OCI-LY1 (cell line): ENCODE data around the gene KCNJ12.

Source experiments
- EZH2 ChIP-seq: fragments of 200-600 bp; sonication (generic), shearing (Covaris generic); IDR thresholded peaks from 2 replicates; pipeline ENCODE4 v1.8.0; 2017; ENCODE audit warnings: borderline replicate concordance, mixed run types, mild to moderate bottlenecking, antibody characterized with exemption, low read length, moderate library complexity, mixed read lengths
- TF ChIP-seq, protein P1 (sequence below): fragments of 200-600 bp; sonication (generic), shearing (Covaris generic); IDR thresholded peaks from 2 replicates; pipeline ENCODE4 v1.5.1; 2017; ENCODE audit warnings: mild to moderate bottlenecking, antibody characterized with exemption, low read length, moderate library complexity, mixed read lengths

DNA sequence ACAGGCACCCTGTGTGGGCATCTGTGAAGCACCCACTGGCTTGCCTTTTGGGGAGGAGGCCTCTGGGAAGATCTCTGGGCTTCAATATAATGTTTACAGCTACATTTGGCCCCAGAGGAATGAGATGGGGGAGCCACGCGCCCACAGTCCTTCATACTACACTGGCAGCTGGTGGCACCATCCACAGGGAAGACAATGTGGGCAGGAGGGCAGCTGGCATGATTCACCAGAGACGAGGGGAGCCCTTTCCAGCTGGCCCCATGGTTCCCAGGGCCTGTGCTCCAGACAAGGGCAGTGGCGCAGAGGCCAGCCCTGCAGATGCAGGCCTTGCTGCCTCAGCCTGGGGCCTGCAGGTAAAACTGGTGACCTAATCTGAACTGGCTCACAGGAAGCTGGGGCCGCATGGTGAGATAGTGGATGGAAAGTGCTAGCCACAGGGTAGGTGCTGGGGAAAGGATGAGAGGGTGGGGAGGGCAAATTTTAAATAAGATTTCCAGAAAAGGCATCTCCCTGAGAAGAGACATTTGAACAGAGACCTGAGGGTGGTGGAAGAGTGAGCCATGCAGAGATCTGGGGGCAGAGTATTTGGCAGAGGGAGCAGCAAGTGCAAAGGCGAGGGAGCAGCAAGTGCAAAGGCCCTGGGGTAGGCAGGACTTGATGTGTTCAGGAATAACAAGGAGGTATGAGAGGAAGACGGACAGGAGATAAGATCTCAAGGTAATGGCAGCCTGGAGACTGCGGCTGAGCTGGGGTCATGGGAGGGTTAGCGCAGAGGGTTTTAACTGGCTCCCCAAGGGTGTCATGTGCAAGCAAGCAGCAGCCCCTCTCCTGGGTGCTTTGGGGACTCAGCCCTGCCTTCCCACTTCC, 12.1 kb upstream of the KCNJ12 start:
- TF ChIP-seq, protein P1, sequence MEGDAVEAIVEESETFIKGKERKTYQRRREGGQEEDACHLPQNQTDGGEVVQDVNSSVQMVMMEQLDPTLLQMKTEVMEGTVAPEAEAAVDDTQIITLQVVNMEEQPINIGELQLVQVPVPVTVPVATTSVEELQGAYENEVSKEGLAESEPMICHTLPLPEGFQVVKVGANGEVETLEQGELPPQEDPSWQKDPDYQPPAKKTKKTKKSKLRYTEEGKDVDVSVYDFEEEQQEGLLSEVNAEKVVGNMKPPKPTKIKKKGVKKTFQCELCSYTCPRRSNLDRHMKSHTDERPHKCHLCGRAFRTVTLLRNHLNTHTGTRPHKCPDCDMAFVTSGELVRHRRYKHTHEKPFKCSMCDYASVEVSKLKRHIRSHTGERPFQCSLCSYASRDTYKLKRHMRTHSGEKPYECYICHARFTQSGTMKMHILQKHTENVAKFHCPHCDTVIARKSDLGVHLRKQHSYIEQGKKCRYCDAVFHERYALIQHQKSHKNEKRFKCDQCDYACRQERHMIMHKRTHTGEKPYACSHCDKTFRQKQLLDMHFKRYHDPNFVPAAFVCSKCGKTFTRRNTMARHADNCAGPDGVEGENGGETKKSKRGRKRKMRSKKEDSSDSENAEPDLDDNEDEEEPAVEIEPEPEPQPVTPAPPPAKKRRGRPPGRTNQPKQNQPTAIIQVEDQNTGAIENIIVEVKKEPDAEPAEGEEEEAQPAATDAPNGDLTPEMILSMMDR = no peak
- no peak for TF ChIP-seq EZH2
